Activated CD4-positive, alpha-beta T cell treated with anti-CD3 and anti-CD28 coated beads, Interleukin-2, amount 50 U/mL, for 16 hours (primary cell): ENCODE results near the gene HPCA.

Experiments used
- DNase-seq: peaks from one replicate; pipeline ENCODE4 v3.0.0-alpha.2; 2020

Gene HPCA

DNA sequence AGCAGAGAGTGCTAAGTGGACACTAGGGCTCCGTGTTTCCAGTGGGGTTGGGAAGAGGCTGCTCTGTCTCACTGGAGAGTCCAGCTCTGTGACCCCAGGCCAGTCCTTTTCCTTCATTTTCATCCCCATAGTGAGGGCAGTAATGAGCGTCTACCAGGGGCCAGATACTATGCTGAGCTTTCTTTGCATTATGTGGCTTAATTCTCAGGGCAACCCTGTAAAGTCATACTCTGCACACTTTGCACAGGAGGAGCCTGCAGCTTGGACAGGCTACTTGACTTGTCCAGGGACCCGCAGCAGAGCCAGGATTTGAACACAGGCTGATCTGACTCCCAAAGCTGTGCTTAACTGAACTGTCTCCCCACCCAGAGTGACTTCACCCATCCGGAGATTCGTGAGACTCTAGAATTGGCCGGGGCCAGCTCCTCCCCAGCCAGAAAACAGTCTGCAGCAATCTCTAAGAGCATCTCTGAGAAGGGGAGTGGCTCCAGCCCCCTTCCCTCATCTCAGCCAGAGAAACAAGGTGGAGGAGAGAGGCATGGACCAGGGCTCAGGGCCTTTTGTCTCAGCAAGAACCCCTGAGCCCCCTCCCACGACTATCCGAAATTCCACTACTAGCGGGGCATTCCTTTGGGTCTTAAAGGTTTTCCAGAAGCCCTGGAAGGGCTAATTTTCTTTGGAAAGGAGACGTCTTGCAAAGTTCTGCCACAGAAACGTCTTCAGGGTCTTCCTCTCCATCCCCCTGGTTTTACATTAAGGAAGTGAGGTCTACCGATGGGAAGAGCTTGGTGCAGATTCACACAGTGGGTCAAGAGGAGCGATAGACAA, 14.7 kb upstream of the HPCA start:
- no peak for DNase-seq

DNA sequence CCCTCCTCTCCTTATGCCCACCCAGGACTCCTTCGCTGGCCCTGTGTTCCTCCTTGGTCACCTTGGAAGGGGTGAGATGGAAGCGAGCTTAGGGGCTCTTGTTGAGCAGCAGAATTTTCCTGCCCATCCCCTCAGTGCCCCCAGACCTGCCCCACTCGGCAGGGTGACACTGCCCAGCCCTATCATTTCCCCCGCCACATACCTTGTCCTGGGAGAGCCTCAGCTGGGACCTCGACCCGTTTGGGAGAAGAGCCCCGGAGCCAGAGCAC, 14.2 kb upstream of the HPCA start:
- no peak for DNase-seq

- DNase-seq: no peak
Observed at GRCh38 chr1:32873484-32873883, 12.8 kb upstream of the HPCA start.

- no peak for DNase-seq
Observed at GRCh38 chr1:32874860-32875752, 11.2 kb upstream of the HPCA start.

DNA sequence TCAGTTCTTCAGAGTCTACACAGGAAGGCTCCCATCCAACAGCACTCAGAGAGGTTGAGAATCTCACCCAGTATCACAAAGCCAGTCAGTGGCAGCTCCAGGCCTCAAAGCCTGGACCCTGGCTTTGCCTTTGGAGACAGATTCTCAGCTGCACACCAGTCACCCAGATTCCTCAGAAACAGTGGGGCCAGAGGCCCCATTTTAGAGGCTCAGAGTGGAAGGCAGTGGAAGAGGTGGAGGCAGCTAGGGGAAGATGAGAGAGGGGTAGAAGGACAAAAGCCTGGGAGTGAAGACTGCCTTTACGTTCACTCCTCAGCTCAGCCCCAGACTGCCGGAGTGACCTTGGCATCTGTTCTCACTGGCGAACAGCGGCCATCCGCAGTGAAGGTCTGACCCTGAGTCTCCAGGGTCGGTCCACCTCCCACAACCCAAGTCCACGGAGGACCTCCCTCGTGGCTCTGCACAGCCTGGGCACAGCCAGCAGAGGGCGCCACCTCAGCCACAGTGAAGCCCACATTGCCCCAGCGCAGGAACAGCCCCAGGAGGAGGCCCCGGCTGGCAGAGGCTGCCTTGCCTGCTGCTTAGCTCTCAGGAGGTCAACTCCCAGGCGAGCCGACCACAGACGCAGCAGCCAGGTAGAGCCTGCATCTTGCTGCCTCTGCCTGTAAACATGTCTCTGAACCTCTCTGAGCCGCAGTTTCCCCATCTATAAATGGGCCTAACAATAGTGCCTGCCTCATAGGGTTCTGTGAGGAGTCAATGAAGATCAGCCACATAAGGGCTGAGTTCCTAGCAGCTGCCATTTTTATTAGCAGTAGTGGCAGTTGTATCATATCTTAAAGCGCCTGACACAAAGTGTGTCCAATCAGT, 9.7 kb upstream of the HPCA start:
- DNase-seq: peak; percentile 66

GRCh38 chr1:32877211-32878110, 8.8 kb upstream of the HPCA start:
- DNase-seq: no peak

DNA sequence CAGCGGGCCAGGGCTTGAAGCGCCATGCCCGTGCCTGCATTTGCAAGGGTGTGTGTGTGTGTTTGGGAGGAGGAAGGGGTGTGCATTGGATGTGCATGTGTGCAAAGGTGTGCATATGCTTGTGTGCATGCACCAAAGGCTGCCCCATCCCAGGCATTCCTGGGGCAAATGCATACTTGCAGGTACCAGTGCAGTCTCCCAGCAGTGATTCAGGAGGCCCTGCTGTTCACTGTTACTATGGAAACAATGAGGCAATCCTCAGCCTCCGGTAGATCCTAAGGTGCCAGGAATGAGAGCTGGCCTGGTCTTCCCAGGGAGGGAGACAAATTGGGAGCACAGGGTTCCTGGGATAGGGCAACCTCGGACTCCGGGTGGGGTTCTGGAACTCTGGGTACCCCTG, 8.1 kb upstream of the HPCA start:
- DNase-seq: no peak

- no peak for DNase-seq
Observed at GRCh38 chr1:32878637-32879041, 7.7 kb upstream of the HPCA start.

DNA sequence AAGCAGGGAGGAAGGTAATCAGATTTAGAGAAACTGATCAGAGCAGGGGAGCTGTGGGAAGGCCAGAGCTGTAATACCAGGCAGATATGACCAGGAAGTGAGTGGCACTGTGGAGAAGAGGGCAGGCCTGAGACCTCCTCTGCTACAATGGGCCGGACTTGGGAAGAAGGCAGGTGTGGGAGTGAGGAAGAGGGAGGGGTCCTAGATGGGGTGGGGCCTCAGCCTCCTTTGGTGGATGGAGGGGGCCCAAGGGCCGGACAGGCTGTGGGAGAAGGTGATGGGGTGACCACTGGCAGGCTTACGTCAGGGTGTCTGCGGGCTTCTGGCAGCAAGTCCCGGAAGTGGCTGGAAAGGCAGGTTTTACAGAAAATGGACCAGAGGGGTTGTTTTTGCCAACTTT, 5.0 kb upstream of the HPCA start:
- DNase-seq: no peak

DNA sequence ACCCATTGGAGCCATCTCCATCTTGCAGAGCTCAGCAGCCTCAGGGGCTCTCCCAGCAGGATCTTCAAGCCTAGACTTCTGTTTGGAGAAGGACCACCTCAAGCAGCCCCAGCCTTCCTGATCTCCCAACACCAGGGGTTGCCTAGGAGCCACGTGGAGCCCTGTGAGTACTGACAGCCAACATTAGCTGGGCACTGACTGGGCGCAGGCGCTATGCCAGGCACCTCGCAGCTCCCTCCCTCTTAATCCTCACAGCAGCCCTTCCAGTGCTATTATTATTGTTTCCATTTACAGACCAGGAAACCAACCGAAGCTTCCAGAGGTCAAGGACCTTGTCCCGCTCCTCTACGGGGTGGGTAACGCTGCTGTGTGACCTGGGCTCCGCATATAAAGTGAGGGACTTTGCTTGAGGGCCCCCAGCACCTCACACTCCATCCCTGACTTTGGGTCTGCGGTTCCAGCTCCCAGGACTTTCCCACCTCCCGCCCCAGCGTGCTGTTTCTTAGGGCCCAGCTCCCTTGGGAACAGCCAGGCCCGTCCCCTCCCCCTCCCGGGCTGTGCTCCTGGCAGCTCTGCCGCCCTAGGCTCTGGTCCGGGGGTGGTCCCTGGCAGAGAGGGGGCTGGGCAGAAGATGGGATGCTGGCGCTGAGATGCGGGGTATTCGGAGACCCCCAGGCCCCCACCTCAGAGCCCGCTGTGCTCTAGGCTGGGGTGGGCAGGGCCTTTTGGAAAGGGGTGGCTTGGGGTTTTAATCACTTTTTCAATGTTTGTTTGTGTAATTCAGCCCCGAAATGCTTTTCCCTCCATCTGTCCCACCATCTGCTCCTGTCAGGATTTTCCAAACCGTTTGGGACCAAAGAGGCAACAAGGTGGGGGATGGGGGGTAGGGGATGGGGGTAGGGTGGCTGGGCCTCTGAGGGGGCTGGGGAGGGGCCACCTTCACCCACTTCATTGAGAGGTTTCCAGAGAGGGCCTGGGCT, 4.1 kb upstream of the HPCA start:
- DNase-seq: no peak

GRCh38 chr1:32883338-32884031, 2.8 kb upstream of the HPCA start:
- DNase-seq: no peak

GRCh38 chr1:32884032-32884372, 2.3 kb upstream of the HPCA start:
- DNase-seq: no peak

DNA sequence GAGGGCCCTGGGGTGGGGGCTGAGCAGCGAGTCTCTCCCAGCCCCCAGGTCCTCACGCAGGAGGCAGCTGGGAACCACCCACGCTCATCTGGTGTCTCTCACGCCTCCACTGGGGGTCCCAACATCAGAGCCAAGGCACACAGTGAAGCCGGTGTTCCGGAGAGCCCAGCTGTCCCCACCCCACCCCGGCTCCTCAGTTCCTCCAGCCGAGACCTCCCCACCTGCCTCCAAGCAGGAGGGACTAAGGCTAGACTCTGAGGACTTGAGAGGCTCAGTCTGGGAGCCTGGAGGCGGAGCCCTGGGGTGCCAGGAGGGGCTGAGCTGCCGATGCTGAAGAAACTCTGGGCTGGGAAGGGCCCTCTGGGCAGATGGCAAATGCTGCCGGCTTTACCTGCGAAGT, 1.6 kb upstream of the HPCA start:
- no peak for DNase-seq

GRCh38 chr1:32885676-32886003, 651 bp upstream of the HPCA start:
- DNase-seq: no peak

GRCh38 chr1:32886828-32887414, 630 bp downstream of the HPCA start:
- no peak for DNase-seq

GRCh38 chr1:32887623-32888022, 1.3 kb downstream of the HPCA start:
- DNase-seq: no peak

DNA sequence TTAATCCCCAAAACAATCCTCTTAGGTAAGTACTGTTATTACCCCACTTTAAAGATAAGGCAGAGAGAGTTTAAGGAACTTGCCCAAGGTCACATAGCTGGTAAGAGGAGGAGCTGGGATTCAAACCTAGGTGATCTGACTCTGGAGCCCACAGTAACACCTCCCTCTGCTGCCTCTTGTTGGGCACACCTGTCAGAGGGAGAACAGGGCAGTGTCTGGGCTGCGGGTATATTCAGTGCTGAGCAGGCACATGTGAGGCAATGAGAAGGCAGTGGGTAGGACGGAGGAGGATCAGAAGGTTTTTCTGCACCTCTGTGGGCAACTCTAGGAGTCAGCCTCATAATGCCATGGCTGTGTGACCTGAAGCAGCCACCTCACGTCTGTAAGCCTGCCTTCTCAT, 1.8 kb downstream of the HPCA start:
- no peak for DNase-seq

GRCh38 chr1:32888677-32889420, 2.6 kb downstream of the HPCA start:
- DNase-seq: no peak

DNA sequence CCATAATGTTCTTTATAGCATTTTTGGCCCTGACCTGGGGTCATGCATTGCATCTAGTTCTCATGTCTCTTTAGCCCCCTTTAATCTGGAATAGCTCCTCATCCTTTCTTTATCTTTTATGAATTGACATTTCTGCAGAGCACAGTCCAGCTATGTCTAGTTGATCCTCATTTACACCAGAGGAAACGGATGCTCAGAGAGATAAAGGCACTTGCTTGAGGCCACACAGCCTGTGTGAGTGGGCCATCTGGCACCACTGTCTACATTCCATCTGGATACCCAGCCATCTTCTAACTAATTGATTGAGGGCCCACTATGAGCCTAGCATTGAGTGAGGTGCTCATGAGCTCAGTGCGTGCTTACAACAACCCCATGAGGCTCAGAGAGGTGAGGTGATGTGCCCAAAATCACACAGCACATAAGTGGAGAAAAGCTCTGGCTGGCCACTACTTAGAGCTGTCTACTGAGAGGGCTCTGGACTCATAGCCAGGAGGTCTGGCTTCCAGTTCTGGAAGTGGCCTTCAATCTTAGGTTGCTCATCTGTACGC, 3.5 kb downstream of the HPCA start:
- DNase-seq: no peak
